Astrocyte (in vitro differentiated cells and primary cell): ENCODE measurements around the gene GPD1. TPM values are rescaled to one million over a fixed set of nuclear protein-coding genes. Genes with fewer than 3 reads are reported as not detected.

ENCODE experiments used
- DNase-seq: peaks from one replicate; pipeline ENCODE4 v3.0.0-alpha.2; 2010; ENCODE audit warnings: low read depth
- FAIRE-seq: peaks from 2 replicates; lab custom pipeline; 2011; peaks lifted over from hg19 to GRCh38; lab: Jason Lieb, UNC
- H2AFZ ChIP-seq: 2 replicates; pipeline ENCODE4 v1.6.0; 2012; ENCODE audit warnings: low read depth, low read length, inconsistent platforms
- H3K27ac ChIP-seq: 2 replicates; pipeline ENCODE4 v1.5.1; 2011; ENCODE audit warnings: low read depth, low read length, inconsistent platforms
- H3K27me3 ChIP-seq: 2 replicates; pipeline ENCODE4 v1.6.0; 2011; ENCODE audit warnings: low read length, inconsistent platforms; ENCODE audit not compliant: insufficient read depth
- H3K36me3 ChIP-seq: 2 replicates; pipeline ENCODE4 v1.5.1; 2011; ENCODE audit warnings: low read length, inconsistent platforms; ENCODE audit not compliant: insufficient read depth
- H3K4me1 ChIP-seq: 2 replicates; pipeline ENCODE4 v1.5.1; 2011; ENCODE audit warnings: low read length, inconsistent platforms; ENCODE audit not compliant: insufficient read depth
- H3K4me2 ChIP-seq: 2 replicates; pipeline ENCODE4 v1.6.0; 2012; ENCODE audit warnings: low read length, inconsistent platforms
- H3K4me3 ChIP-seq: 2 replicates; pipeline ENCODE4 v1.5.1; 2011; ENCODE audit warnings: low read depth, mild to moderate bottlenecking, low read length, inconsistent platforms; ENCODE audit not compliant: insufficient read depth
- H3K79me2 ChIP-seq: 2 replicates; pipeline ENCODE4 v1.6.0; 2012; ENCODE audit warnings: mild to moderate bottlenecking, low read length, inconsistent platforms; ENCODE audit not compliant: insufficient read depth
- H3K9ac ChIP-seq: 2 replicates; pipeline ENCODE4 v1.6.0; 2012; ENCODE audit warnings: mild to moderate bottlenecking, low read length, inconsistent platforms
- H3K9me3 ChIP-seq: 2 replicates; pipeline ENCODE4 v1.5.1; 2012; ENCODE audit warnings: low read depth, mild to moderate bottlenecking, low read length, inconsistent platforms; ENCODE audit not compliant: insufficient read depth
- H4K20me1 ChIP-seq: 2 replicates; pipeline ENCODE4 v1.6.0; 2012; ENCODE audit warnings: low read length, inconsistent platforms; ENCODE audit not compliant: insufficient read depth
- H3K27ac Mint-ChIP-seq: one replicate; pipeline ENCODE4 v1.8.0; 2021; ENCODE audit warnings: mild to moderate bottlenecking, mixed read lengths; ENCODE audit not compliant: unreplicated experiment
- H3K27me3 Mint-ChIP-seq: one replicate; pipeline ENCODE4 v1.8.0; 2021; ENCODE audit warnings: low read depth, mixed read lengths; ENCODE audit not compliant: unreplicated experiment
- H3K36me3 Mint-ChIP-seq: one replicate; pipeline ENCODE4 v1.8.0; 2021; ENCODE audit warnings: low read depth, mixed read lengths; ENCODE audit not compliant: unreplicated experiment
- H3K4me1 Mint-ChIP-seq: one replicate; pipeline ENCODE4 v1.8.0; 2021; ENCODE audit warnings: low read depth, mixed read lengths; ENCODE audit not compliant: unreplicated experiment
- H3K4me3 Mint-ChIP-seq: one replicate; pipeline ENCODE4 v1.8.0; 2021; ENCODE audit warnings: mild to moderate bottlenecking, moderate library complexity, mixed read lengths; ENCODE audit not compliant: unreplicated experiment
- H3K9me3 Mint-ChIP-seq: one replicate; pipeline ENCODE4 v1.8.0; 2021; ENCODE audit warnings: mild to moderate bottlenecking, mixed read lengths; ENCODE audit not compliant: unreplicated experiment
- CTCF ChIP-seq: IDR thresholded peaks from 2 replicates; pipeline ENCODE4 v1.5.1; 2011; ENCODE audit warnings: low read depth, mild to moderate bottlenecking, inconsistent platforms, low read length, moderate library complexity; ENCODE audit not compliant: insufficient read depth
- EZH2 ChIP-seq: IDR thresholded peaks from 2 replicates; pipeline ENCODE4 v1.6.1; 2012; ENCODE audit warnings: mild to moderate bottlenecking, low read length, inconsistent platforms; ENCODE audit not compliant: insufficient read depth
- total RNA-seq: library from RNA; stranded (reverse); gene quantifications from 2 replicates; pipeline ENCODE4 v1.2.1, GENCODE V29; 2021

GPD1 gene
- total RNA-seq, 1 donor from 2014 or later: 0.59 TPM

- peaks cover 18% of the 10 kb centered on the region for H3K36me3 Mint-ChIP-seq
- H3K9me3 ChIP-seq: no peaks in the 10 kb centered on the region
- H4K20me1 ChIP-seq: peaks cover 8% of the 10 kb centered on the region
- no peak overlapping the region for H3K4me3 ChIP-seq
- no peak overlapping the region for H3K27ac Mint-ChIP-seq
- no peaks in the 10 kb centered on the region for H3K9me3 Mint-ChIP-seq
- no peak overlapping the region for H3K9ac ChIP-seq
- no peak overlapping the region for H2AFZ ChIP-seq
- FAIRE-seq: no peak
- H3K4me1 Mint-ChIP-seq: peaks cover 10% of the 10 kb centered on the region
- H3K4me1 ChIP-seq: peaks cover 10% of the 10 kb centered on the region
- H3K4me2 ChIP-seq: peak overlapping the region; percentile 12
- no peak for DNase-seq
- no peaks in the 10 kb centered on the region for H3K79me2 ChIP-seq
- peaks cover 23% of the 10 kb centered on the region for H3K36me3 ChIP-seq
- H3K27me3 Mint-ChIP-seq: peaks cover 10% of the 10 kb centered on the region
- no peak for TF ChIP-seq EZH2
- TF ChIP-seq CTCF: no peak
- H3K27me3 ChIP-seq: no peaks in the 10 kb centered on the region
- no peak overlapping the region for H3K4me3 Mint-ChIP-seq
- no peak overlapping the region for H3K27ac ChIP-seq
These were observed 457 bp upstream of the GPD1 start for GRCh38 chr12:50103351-50103750.

DNA sequence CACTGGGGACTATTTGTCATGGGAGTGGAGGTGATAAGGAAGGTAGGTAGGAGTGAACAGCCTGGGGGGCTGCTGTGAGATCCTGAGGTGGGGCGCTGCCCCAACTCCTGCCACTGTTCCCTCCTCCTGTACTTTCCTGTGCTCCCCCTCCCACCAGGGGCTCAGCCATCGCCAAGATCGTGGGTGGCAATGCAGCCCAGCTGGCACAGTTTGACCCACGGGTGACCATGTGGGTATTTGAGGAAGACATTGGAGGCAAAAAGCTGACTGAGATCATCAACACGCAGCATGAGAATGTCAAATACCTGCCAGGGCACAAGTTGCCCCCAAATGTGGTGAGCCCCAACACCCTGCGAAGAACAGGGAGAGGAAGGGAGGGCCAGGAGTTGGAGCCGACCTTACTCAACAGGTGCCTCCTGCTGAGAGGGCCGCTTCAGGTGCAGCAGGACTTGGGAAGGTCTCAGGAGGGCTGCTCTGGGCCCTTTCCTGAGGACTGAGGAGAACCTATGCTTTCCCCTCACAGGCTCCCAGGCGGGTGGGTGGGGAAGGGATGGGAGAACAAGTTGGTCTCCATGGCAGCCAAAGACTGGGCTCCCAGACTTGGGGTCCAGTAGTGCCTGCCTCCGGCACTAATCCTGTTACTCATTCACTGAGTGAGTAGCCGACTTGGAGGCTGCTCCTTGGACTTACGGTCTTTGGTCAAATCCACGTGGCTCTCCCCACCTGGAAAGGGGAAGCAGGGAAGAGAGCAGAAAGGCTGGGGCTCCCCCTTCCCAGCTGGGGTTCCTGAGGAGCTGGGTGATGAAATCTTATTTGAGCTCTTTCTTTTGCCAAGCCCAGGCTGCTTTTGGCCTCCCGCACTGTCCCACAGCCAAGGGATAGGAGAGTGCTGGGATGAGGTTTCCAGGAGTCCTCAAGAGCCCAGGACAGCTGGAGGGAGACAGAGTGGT is 884 bp downstream of the GPD1 start:
- Mint-ChIP-seq H3K36me3 (peaks cover 13% of the 10 kb centered on the region), H3K4me3 (no peak overlapping the region), H3K27ac (no peak overlapping the region), H3K27me3 (peaks cover 10% of the 10 kb centered on the region), H3K4me1 (peaks cover 4% of the 10 kb centered on the region), H3K9me3 (no peaks in the 10 kb centered on the region)
- no peaks in the 10 kb centered on the region for H3K27me3 ChIP-seq
- no peaks in the 10 kb centered on the region for H4K20me1 ChIP-seq
- no peak for TF ChIP-seq CTCF
- no peak for TF ChIP-seq EZH2
- no peak overlapping the region for H3K4me2 ChIP-seq
- FAIRE-seq (no peak), DNase-seq (no peak)
- no peaks in the 10 kb centered on the region for H3K9me3 ChIP-seq
- peaks cover 12% of the 10 kb centered on the region for H3K36me3 ChIP-seq
- peaks cover 5% of the 10 kb centered on the region for H3K4me1 ChIP-seq
- H3K27ac ChIP-seq: no peak overlapping the region
- no peak overlapping the region for H3K9ac ChIP-seq
- H3K79me2 ChIP-seq: no peaks in the 10 kb centered on the region
- no peak overlapping the region for H2AFZ ChIP-seq
- H3K4me3 ChIP-seq: no peak overlapping the region

GRCh38 chr12:50105913-50106450 is 2.2 kb downstream of the GPD1 start:
- H3K9me3 ChIP-seq: no peaks in the 10 kb centered on the region
- H3K9me3 Mint-ChIP-seq: no peaks in the 10 kb centered on the region
- peaks cover 12% of the 10 kb centered on the region for H3K4me1 Mint-ChIP-seq
- peaks cover 12% of the 10 kb centered on the region for H3K36me3 Mint-ChIP-seq
- no peak overlapping the region for H3K4me2 ChIP-seq
- H3K79me2 ChIP-seq: no peaks in the 10 kb centered on the region
- H3K36me3 ChIP-seq: peaks cover 3% of the 10 kb centered on the region
- DNase-seq (no peak), FAIRE-seq (no peak)
- peaks cover 10% of the 10 kb centered on the region for H3K27me3 Mint-ChIP-seq
- H3K9ac ChIP-seq: no peak overlapping the region
- no peak overlapping the region for H3K27ac ChIP-seq
- no peak for TF ChIP-seq EZH2
- no peak for TF ChIP-seq CTCF
- H3K27ac Mint-ChIP-seq: no peak overlapping the region
- no peak overlapping the region for H3K4me3 Mint-ChIP-seq
- peaks cover 13% of the 10 kb centered on the region for H3K4me1 ChIP-seq
- H3K27me3 ChIP-seq: no peaks in the 10 kb centered on the region
- H3K4me3 ChIP-seq: no peak overlapping the region
- no peak overlapping the region for H2AFZ ChIP-seq
- no peaks in the 10 kb centered on the region for H4K20me1 ChIP-seq
